ENCODE measurements around the gene DBX1.

GRCh38 chr11:20204681-20205080 lies 44.4 kb upstream of the DBX1 start:
- TF ChIP-seq CTCF (IDR thresholded peaks at IDR 0.05) (no peak), POLR2A (IDR thresholded peaks at IDR 0.05) (no peak)

Data from esophagus squamous epithelium (tissue), 4 donors.